Fibroblast of lung (primary cell): Measurements from ENCODE around the gene CFAP74. TPM values are rescaled to one million over a fixed set of nuclear protein-coding genes. Genes with fewer than 3 reads are reported as not detected.

Experiments used
- DNase-seq, 2 donors: peaks; one replicate each; pipeline versions ENCODE4 v3.0.0 to v3.0.0-alpha.2; 2010; ENCODE audit warnings: low read depth in 2 of 2
- H2AFZ ChIP-seq: 2 replicates; pipeline ENCODE4 v1.5.1; 2012; ENCODE audit warnings: low read length, control low read depth, inconsistent platforms
- H3K27ac ChIP-seq: 2 replicates; pipeline ENCODE4 v1.5.1; 2011; ENCODE audit warnings: low read length, control low read depth; ENCODE audit not compliant: insufficient read depth
- H3K27me3 ChIP-seq: 2 replicates; pipeline ENCODE4 v1.5.1; 2011; ENCODE audit warnings: mild to moderate bottlenecking, low read length; ENCODE audit not compliant: control insufficient read depth, insufficient read depth
- H3K36me3 ChIP-seq: 2 replicates; pipeline ENCODE4 v1.5.1; 2011; ENCODE audit warnings: low read length; ENCODE audit not compliant: control insufficient read depth, insufficient read depth
- H3K4me1 ChIP-seq: 2 replicates; pipeline ENCODE4 v1.5.1; 2011; ENCODE audit warnings: low read length; ENCODE audit not compliant: control insufficient read depth, insufficient read depth; ENCODE audit errors: extremely low read depth
- H3K4me2 ChIP-seq: 2 replicates; pipeline ENCODE4 v1.5.1; 2011; ENCODE audit warnings: low read length, control low read depth; ENCODE audit not compliant: insufficient read depth; ENCODE audit errors: extremely low read depth
- H3K4me3 ChIP-seq, 4 experiments: fragments of 200-600 bp in 1 of 4; sonication (generic) in 1 of 4; replicated peaks in 1 of 4; 2 replicates each; pipeline ENCODE4 v1.5.1; 2011 to 2016; ENCODE audit warnings: low read length in 4 of 4, low read depth in 3 of 4, mild to moderate bottlenecking in 3 of 4, control low read depth in 2 of 4, inconsistent platforms in 1 of 4, mixed read lengths in 1 of 4; ENCODE audit not compliant: insufficient read depth in 1 of 4; ENCODE audit errors: control extremely low read depth in 1 of 4
- H3K79me2 ChIP-seq: 2 replicates; pipeline ENCODE4 v1.5.1; 2012; ENCODE audit warnings: mild to moderate bottlenecking, low read length, inconsistent platforms; ENCODE audit not compliant: control insufficient read depth, insufficient read depth
- H3K9ac ChIP-seq: 2 replicates; pipeline ENCODE4 v1.5.1; 2011; ENCODE audit warnings: mild to moderate bottlenecking, low read length, control low read depth; ENCODE audit not compliant: insufficient read depth
- H3K9me3 ChIP-seq: 2 replicates; pipeline ENCODE4 v1.5.1; 2012; ENCODE audit warnings: low read depth, low read length; ENCODE audit not compliant: control insufficient read depth, insufficient read depth
- H4K20me1 ChIP-seq: 2 replicates; pipeline ENCODE4 v1.5.1; 2011; ENCODE audit warnings: low read length; ENCODE audit not compliant: control insufficient read depth, insufficient read depth; ENCODE audit errors: extremely low read depth
- CTCF ChIP-seq, 2 donors: IDR thresholded peaks in 1 of 2; conservative IDR thresholded peaks in 1 of 2; 1 replicate in 1 of 2; 2 replicates in 1 of 2; pipeline ENCODE4 v1.5.1; 2011 to 2012; ENCODE audit warnings: low read length in 2 of 2, control low read depth in 1 of 2, inconsistent platforms in 1 of 2, low read depth in 1 of 2, mild to moderate bottlenecking in 1 of 2
- EZH2 ChIP-seq: IDR thresholded peaks from 2 replicates; pipeline ENCODE4 v1.5.1; 2012; ENCODE audit warnings: low read length, control low read depth, mild to moderate bottlenecking; ENCODE audit errors: missing control alignments
- polyA plus RNA-seq, 2 donors: library from polyadenylated mRNA; depleted of rRNA in 1 of 2; stranded (reverse) in 1 of 2; unstranded in 1 of 2; fragments of >200 nt; gene quantifications; 2 replicates each; pipeline ENCODE4 v1.2.1, GENCODE V29; 2011 to 2012; ENCODE audit warnings: missing spikeins in 1 of 2
- total RNA-seq: library from RNA; depleted of rRNA; stranded (reverse); fragments of >200 nt; gene quantifications from 2 replicates; pipeline ENCODE4 v1.2.1, GENCODE V29; 2014

CFAP74 gene
- total and polyA plus RNA-seq, 2 donors (not counting 1 experiment from before 2014, with no cell fraction given) = not detected

GRCh38 chr1:1927751-1928150 is 75.8 kb downstream of the CFAP74 start:
- H3K79me2 ChIP-seq = no peaks in the 10 kb centered on the region
- no peak overlapping the region for H3K4me3 ChIP-seq
- H3K27me3 ChIP-seq = no peaks in the 10 kb centered on the region
- H3K36me3 ChIP-seq = no peaks in the 10 kb centered on the region
- H3K9ac ChIP-seq = no peak overlapping the region
- H3K4me2 ChIP-seq = no peak overlapping the region
- no peak overlapping the region for H2AFZ ChIP-seq
- no peaks in the 10 kb centered on the region for H3K4me1 ChIP-seq
- no peak for TF ChIP-seq EZH2
- TF ChIP-seq CTCF (conservative IDR thresholded peaks at IDR 0.05 in 1 of 2, IDR thresholded peaks at IDR 0.05 in 1 of 2; ENCODE audit: low read depth in 1 of 2, low read length in 2 of 2) = no peak
- H4K20me1 ChIP-seq = no peaks in the 10 kb centered on the region
- H3K9me3 ChIP-seq = no peaks in the 10 kb centered on the region
- no peak overlapping the region for H3K27ac ChIP-seq
- no peak for DNase-seq

- Histone ChIP-seq H3K27ac (no peak overlapping the region), H2AFZ (no peak overlapping the region), H3K27me3 (no peaks in the 10 kb centered on the region), H3K4me2 (no peak overlapping the region), H3K4me3 (no peak overlapping the region), H3K79me2 (no peaks in the 10 kb centered on the region), H3K9me3 (no peaks in the 10 kb centered on the region), H4K20me1 (no peaks in the 10 kb centered on the region), H3K9ac (no peak overlapping the region), H3K4me1 (no peaks in the 10 kb centered on the region), H3K36me3 (no peaks in the 10 kb centered on the region)
- TF ChIP-seq CTCF (conservative IDR thresholded peaks at IDR 0.05 in 1 of 2, IDR thresholded peaks at IDR 0.05 in 1 of 2; ENCODE audit: low read depth in 1 of 2, low read length in 2 of 2) (no peak), EZH2 (no peak)
- DNase-seq = no peak
These were observed 76.5 kb downstream of the CFAP74 start for GRCh38 chr1:1926886-1927660.

- Histone ChIP-seq H3K4me3 (no peak overlapping the region), H3K27ac (no peak overlapping the region), H2AFZ (no peak overlapping the region), H3K9me3 (no peaks in the 10 kb centered on the region), H3K9ac (no peak overlapping the region), H3K4me1 (no peaks in the 10 kb centered on the region), H3K36me3 (no peaks in the 10 kb centered on the region), H3K4me2 (no peak overlapping the region), H3K27me3 (no peaks in the 10 kb centered on the region), H4K20me1 (no peaks in the 10 kb centered on the region), H3K79me2 (no peaks in the 10 kb centered on the region)
- TF ChIP-seq CTCF (conservative IDR thresholded peaks at IDR 0.05 in 1 of 2, IDR thresholded peaks at IDR 0.05 in 1 of 2; ENCODE audit: low read depth in 1 of 2, low read length in 2 of 2) (no peak), EZH2 (no peak)
- DNase-seq = no peak
These were observed 77.2 kb downstream of the CFAP74 start for GRCh38 chr1:1926346-1926811.
